Esophagus squamous epithelium (tissue), 4 donors: ENCODE measurements around the gene RAD54L.
"Not testable (repeated sequence)": the region's sequence is repeated elsewhere in the genome, so short reads cannot be mapped to it uniquely, and the experiment has no call there.

Source experiments
- CTCF ChIP-seq, 6 experiments: fragments of 450-650 bp in 4 of 6; fragments of 200-600 bp in 2 of 6; sonication (generic) in 2 of 6; IDR thresholded peaks; one replicate each; pipeline ENCODE4 v1.5.1; 2016 to 2019; ENCODE audit warnings: antibody characterized with exemption in 6 of 6, mild to moderate bottlenecking in 4 of 6, moderate library complexity in 4 of 6
- POLR2A ChIP-seq, 4 donors: fragments of 450-650 bp; IDR thresholded peaks; one replicate each; pipeline ENCODE4 v1.6.1; 2017; ENCODE audit warnings: antibody characterized with exemption in 4 of 4, mild to moderate bottlenecking in 4 of 4, moderate library complexity in 3 of 4

GRCh38 chr1:46231231-46231630 is 16.3 kb upstream of the RAD54L start:
- TF ChIP-seq CTCF, POLR2A (IDR thresholded peaks at IDR 0.05): not testable (repeated sequence)
